OCI-LY1 (cell line): ENCODE measurements around the gene GNPTG.

Experiments used
- CTCF ChIP-seq: fragments of 200-600 bp; sonication (generic), shearing (Covaris generic); IDR thresholded peaks from 2 replicates; pipeline ENCODE4 v1.5.1; 2017; ENCODE audit warnings: mild to moderate bottlenecking, antibody characterized with exemption, low read length, moderate library complexity, mixed read lengths
- EZH2 ChIP-seq: fragments of 200-600 bp; sonication (generic), shearing (Covaris generic); IDR thresholded peaks from 2 replicates; pipeline ENCODE4 v1.8.0; 2017; ENCODE audit warnings: borderline replicate concordance, mixed run types, mild to moderate bottlenecking, antibody characterized with exemption, low read length, moderate library complexity, mixed read lengths

- no peak for TF ChIP-seq CTCF
- no peak for TF ChIP-seq EZH2
Measured at GRCh38 chr16:1333149-1333812, 18.4 kb upstream of the GNPTG start, which contains the start of gene BAIAP3.
